SU-DHL-6 (cell line): ENCODE measurements around the gene TREX2.

Source experiments
- H2AFZ ChIP-seq: fragments of 200-600 bp; sonication (generic); 2 replicates; pipeline ENCODE4 v1.6.1; 2014; ENCODE audit warnings: low read depth, mild to moderate bottlenecking, moderate library complexity, mixed read lengths, antibody characterized with exemption, low read length; ENCODE audit not compliant: severe bottlenecking
- H3F3A ChIP-seq: fragments of 200-600 bp; shearing (Covaris generic); 2 replicates; pipeline ENCODE4 v1.6.0; 2016; ENCODE audit warnings: antibody characterized with exemption, mild to moderate bottlenecking; ENCODE audit not compliant: insufficient read depth
- H3K27ac ChIP-seq: fragments of 200-600 bp; sonication (generic); 2 replicates; pipeline ENCODE4 v1.5.1; 2016; ENCODE audit warnings: low read depth, mild to moderate bottlenecking, low read length, moderate library complexity, mixed read lengths
- H3K27me3 ChIP-seq: fragments of 200-600 bp; sonication (generic), shearing (Covaris generic); 2 replicates; pipeline ENCODE4 v1.6.0; 2014; ENCODE audit warnings: mild to moderate bottlenecking, low read length
- H3K36me3 ChIP-seq: fragments of 200-600 bp; sonication (generic); 2 replicates; pipeline ENCODE4 v1.6.1; 2014; ENCODE audit warnings: mild to moderate bottlenecking, low read length, mixed read lengths
- H3K4me2 ChIP-seq: fragments of 300-600, 200-600 bp; shearing (Covaris generic), sonication (generic); 2 replicates; pipeline ENCODE4 v1.6.0; 2014; ENCODE audit warnings: low read length, low read depth, mild to moderate bottlenecking; ENCODE audit not compliant: poor library complexity, severe bottlenecking
- H3K4me3 ChIP-seq: fragments of 200-600 bp; sonication (generic); 2 replicates; pipeline ENCODE4 v1.5.1; 2014; ENCODE audit warnings: antibody characterized with exemption, low read length, mild to moderate bottlenecking, mixed read lengths; ENCODE audit not compliant: insufficient read depth, poor library complexity, severe bottlenecking
- H3K79me2 ChIP-seq: fragments of 200-600 bp; sonication (generic); 2 replicates; pipeline ENCODE4 v1.6.1; 2014; ENCODE audit warnings: mild to moderate bottlenecking, low read length, moderate library complexity; ENCODE audit not compliant: insufficient read depth
- H3K9ac ChIP-seq: fragments of 200-600 bp; sonication (generic); 2 replicates; pipeline ENCODE4 v1.7.0; 2014; ENCODE audit warnings: mild to moderate bottlenecking, low read length
- H3K9me2 ChIP-seq: fragments of 200-600 bp; sonication (generic); replicated peaks from 2 replicates; pipeline ENCODE4 v1.6.1; 2014; ENCODE audit warnings: low read length; ENCODE audit not compliant: insufficient read depth
- H3K9me3 ChIP-seq: fragments of 200-600 bp; sonication (generic); 2 replicates; pipeline ENCODE4 v1.6.1; 2014; ENCODE audit warnings: low read length, mixed read lengths; ENCODE audit not compliant: insufficient read depth
- H4K20me1 ChIP-seq: fragments of 200-600 bp; sonication (generic); 2 replicates; pipeline ENCODE4 v1.6.1; 2014; ENCODE audit warnings: low read depth, mild to moderate bottlenecking, antibody characterized with exemption, low read length, moderate library complexity, mixed read lengths
- EZH2phosphoT487 ChIP-seq: fragments of 200-600 bp; sonication (generic), shearing (Covaris generic); conservative IDR thresholded peaks from 2 replicates; pipeline ENCODE4 v1.6.1; 2018; ENCODE audit warnings: mild to moderate bottlenecking, antibody characterized with exemption, low read length, moderate library complexity, mixed read lengths
- TF ChIP-seq, protein P1 (sequence below): fragments of 200-600 bp; sonication (generic); IDR thresholded peaks from one replicate; pipeline ENCODE4 v1.5.1; 2017; ENCODE audit warnings: antibody characterized with exemption, mild to moderate bottlenecking, low read length, moderate library complexity; ENCODE audit not compliant: insufficient read depth, poor library complexity, severe bottlenecking

The TREX2 gene

DNA sequence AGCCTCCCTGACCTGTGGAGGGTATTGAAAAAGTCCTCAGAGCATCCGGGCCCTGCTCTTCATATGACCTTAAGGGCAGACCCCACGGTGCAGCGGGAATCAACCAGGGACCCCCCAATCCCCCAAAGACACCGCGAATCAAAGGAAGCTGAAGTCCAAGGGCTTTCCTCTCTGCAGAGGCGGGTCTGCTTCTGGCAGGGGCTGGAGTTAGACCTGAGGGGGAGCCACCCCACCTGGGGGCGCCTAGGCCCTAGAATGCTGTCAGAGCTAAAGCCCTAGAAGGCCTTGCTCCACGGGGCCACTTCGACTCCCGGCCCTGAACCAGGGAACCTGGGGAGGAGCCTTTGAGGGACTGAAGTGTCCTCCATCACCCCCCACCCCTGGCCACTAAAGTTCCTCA lies 27.3 kb upstream of the TREX2 start:
- no peak for TF ChIP-seq EZH2phosphoT487
- TF ChIP-seq, protein P1, sequence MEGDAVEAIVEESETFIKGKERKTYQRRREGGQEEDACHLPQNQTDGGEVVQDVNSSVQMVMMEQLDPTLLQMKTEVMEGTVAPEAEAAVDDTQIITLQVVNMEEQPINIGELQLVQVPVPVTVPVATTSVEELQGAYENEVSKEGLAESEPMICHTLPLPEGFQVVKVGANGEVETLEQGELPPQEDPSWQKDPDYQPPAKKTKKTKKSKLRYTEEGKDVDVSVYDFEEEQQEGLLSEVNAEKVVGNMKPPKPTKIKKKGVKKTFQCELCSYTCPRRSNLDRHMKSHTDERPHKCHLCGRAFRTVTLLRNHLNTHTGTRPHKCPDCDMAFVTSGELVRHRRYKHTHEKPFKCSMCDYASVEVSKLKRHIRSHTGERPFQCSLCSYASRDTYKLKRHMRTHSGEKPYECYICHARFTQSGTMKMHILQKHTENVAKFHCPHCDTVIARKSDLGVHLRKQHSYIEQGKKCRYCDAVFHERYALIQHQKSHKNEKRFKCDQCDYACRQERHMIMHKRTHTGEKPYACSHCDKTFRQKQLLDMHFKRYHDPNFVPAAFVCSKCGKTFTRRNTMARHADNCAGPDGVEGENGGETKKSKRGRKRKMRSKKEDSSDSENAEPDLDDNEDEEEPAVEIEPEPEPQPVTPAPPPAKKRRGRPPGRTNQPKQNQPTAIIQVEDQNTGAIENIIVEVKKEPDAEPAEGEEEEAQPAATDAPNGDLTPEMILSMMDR = no peak
- no peak overlapping the region for H3K27ac ChIP-seq
- no peaks in the 10 kb centered on the region for H3K9me3 ChIP-seq

DNA sequence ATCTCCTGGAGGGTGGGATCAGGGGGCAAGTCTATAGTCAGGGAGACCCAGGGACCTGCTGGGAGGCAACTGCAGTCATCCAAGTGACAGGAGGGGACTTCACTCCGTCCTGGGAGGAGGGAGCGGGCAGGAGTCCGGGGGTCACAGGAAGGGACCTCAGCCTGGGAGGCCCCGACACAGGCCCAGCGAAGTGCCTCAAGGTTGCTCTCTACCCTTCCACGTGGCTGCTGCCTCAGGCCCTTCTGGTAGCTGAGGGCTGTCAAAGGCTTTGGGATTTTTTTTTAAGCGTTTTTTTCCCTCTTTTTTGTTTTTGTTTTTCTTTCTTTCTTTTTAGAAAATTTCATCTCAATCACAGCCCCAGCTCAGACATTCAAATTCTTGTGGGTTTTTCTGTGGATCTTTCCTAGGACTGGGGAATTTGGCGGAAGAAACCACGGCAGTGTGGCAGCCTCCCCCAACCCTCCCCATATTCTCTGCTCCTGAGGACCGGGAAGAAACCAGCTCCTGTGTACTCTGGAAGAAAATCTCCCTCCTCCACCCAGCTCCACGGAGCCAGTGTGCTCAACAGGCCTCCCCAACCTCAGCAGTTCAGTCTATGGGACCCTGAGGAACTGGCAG lies 25.9 kb upstream of the TREX2 start:
- Histone ChIP-seq H3K9me2 (no peaks in the 10 kb centered on the region), H4K20me1 (no peaks in the 10 kb centered on the region), H3F3A (no peaks in the 10 kb centered on the region), H3K27me3 (no peaks in the 10 kb centered on the region), H3K36me3 (no peaks in the 10 kb centered on the region), H3K9ac (no peak overlapping the region), H3K4me3 (no peak overlapping the region), H3K79me2 (peaks cover 11% of the 10 kb centered on the region), H2AFZ (no peak overlapping the region), H3K9me3 (no peaks in the 10 kb centered on the region), H3K4me2 (no peak overlapping the region), H3K27ac (no peak overlapping the region)
- TF ChIP-seq, protein P1 = no peak
- no peak for TF ChIP-seq EZH2phosphoT487

More for the DNA sequence above, 27.3 kb upstream of the TREX2 start:
- no peak overlapping the region for H2AFZ ChIP-seq
- H3F3A ChIP-seq = no peaks in the 10 kb centered on the region
- no peak overlapping the region for H3K4me3 ChIP-seq
- H3K27me3 ChIP-seq = no peaks in the 10 kb centered on the region
- H4K20me1 ChIP-seq = no peaks in the 10 kb centered on the region
- H3K4me2 ChIP-seq = no peak overlapping the region
- H3K36me3 ChIP-seq = no peaks in the 10 kb centered on the region
- peaks cover 11% of the 10 kb centered on the region for H3K79me2 ChIP-seq
- H3K9ac ChIP-seq = no peak overlapping the region
- H3K9me2 ChIP-seq = no peaks in the 10 kb centered on the region

DNA sequence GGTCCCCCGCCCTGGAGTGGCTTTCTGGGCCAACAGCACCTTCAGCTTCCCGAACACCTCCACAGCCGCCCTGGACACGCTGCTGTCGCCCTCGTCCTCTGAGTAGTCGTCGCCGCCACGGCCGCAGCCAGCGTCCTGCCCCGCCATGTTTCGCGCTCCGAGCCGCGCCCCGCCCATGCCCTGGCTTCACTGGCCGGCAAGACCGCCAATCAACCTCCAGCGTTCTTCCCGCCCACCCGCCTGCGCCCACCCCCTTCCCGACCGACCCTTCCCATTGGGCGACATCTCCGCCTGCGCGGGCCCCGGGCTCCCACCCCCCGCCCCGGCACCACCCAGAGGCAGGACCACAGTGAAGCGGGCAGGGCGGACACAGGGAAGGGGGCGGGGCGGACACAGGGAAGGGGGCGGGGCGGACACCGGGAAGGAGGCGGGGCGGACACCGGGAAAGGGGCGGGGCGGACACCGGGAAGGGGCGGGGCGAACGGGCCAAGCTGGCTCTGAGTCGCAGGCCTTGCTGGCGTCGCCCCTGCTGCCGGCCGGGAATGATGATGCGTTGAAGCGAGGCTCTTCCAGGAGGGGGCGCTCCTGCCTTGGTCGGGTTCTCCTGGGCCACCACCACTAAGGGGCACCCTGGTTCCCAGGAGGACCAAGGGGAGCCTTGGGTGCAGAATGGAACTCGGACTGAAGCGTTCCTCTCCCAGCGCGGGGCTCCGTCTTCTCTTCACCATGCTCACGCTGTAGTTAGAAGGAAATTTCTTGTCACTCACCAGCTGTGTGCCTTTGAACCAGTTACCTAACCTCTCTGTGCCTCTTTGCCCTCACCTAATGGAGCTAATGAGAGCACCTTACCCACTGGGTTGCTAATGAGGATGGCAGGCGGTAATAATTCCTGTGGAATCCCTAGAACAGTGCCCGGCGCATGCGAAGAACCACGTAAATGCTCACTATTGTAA lies 24.8 kb upstream of the TREX2 start, which contains the start of gene HAUS7:
TSS of gene HAUS7 (minus strand) at position 166 of the 953 bp plus-strand sequence. CDS start at position 147, 19 bp downstream.
- Histone ChIP-seq H3K4me2 (peak within 1 kb of the TSS; percentile 91), H3K9me2 (no peaks in the 10 kb centered on the region), H3K4me3 (peak within 1 kb of the TSS; percentile 91), H3K9ac (peak within 1 kb of the TSS; percentile 93), H2AFZ (peak within 1 kb of the TSS; percentile 84), H3K27me3 (no peaks in the 10 kb centered on the region), H3K36me3 (no peaks in the 10 kb centered on the region), H3K9me3 (no peaks in the 10 kb centered on the region), H3K27ac (no peak within 1 kb of the TSS), H4K20me1 (no peaks in the 10 kb centered on the region), H3F3A (no peaks in the 10 kb centered on the region), H3K79me2 (peaks cover 11% of the 10 kb centered on the region)
- TF ChIP-seq, protein P1 = peak; percentile 49
- no peak for TF ChIP-seq EZH2phosphoT487
